A549 (cell line): Measurements from ENCODE around the gene CACNA1C. TPM values are rescaled to one million over a fixed set of nuclear protein-coding genes. Genes with fewer than 3 reads are reported as not detected.

Source experiments
- ATAC-seq, 2 experiments: fragments of 200-7000 bp in 1 of 2; fragments of >200 bp in 1 of 2; cut with Nextera tagmentation in 1 of 2; cut with Tn5 transposase in 1 of 2; 3 replicates each; pipeline versions ENCODE4 v1.8.0 to v1.9.1; 2018 to 2020; ENCODE audit warnings: mild to moderate bottlenecking in 1 of 2, moderate library complexity in 1 of 2
- CTCF ChIA-PET: fragments of 300-600 bp; sonication (Branson Sonifier 250); formaldehyde crosslinking; extraction: SDS; loops from one replicate; lab custom pipeline; 2021; ENCODE audit warnings: antibody characterized with exemption, inconsistent platforms; lab: Yijun Ruan, JAX
- POLR2A ChIA-PET: fragments of 350-600 bp; formaldehyde crosslinking; extraction: SDS; loops from one replicate; lab custom pipeline; 2021; ENCODE audit warnings: antibody characterized with exemption, inconsistent platforms; lab: Yijun Ruan, JAX
- DNase-seq, 2 experiments: peaks; one replicate each; pipeline versions ENCODE4 v3.0.0 to v3.0.0-alpha.2; 2011 to 2016; ENCODE audit warnings: low read depth in 1 of 2, low spot score in 1 of 2
- FAIRE-seq: peaks from 2 replicates; lab custom pipeline; 2011; peaks lifted over from hg19 to GRCh38; lab: Jason Lieb, UNC
- H3K27ac ChIP-seq, 2 experiments: fragments of >200 bp; sonication (Bioruptor Twin); formaldehyde crosslinking; 3 replicates each; pipeline ENCODE4 v1.5.1; 2016 to 2017
- H3K4me1 ChIP-seq: fragments of >200 bp; sonication (Bioruptor Twin); formaldehyde crosslinking; 3 replicates; pipeline ENCODE4 v1.6.1; 2016
- H3K4me2 ChIP-seq: fragments of >200 bp; sonication (Bioruptor Twin); formaldehyde crosslinking; 3 replicates; pipeline ENCODE4 v1.6.1; 2016
- H3K4me3 ChIP-seq: fragments of >200 bp; sonication (Bioruptor Twin); formaldehyde crosslinking; 3 replicates; pipeline ENCODE4 v1.5.1; 2016
- H3K9me3 ChIP-seq: fragments of >200 bp; sonication (Bioruptor Twin); formaldehyde crosslinking; 3 replicates; pipeline ENCODE4 v1.6.1; 2016
- ATOH8 ChIP-seq: fragments of 250-450 bp; sonication (Bioruptor Pico); IDR thresholded peaks from 2 replicates; pipeline ENCODE4 v1.5.0; 2020; ENCODE audit warnings: low read depth, mild to moderate bottlenecking, moderate library complexity
- CBX2 ChIP-seq: fragments of 200-600 bp; sonication (generic); IDR thresholded peaks from 2 replicates; pipeline ENCODE4 v1.6.1; 2016; ENCODE audit warnings: low read depth, mild to moderate bottlenecking, borderline replicate concordance
- CEBPB ChIP-seq, 2 experiments: fragments of >200 bp in 1 of 2; sonication (Bioruptor Twin) in 1 of 2; formaldehyde crosslinking in 1 of 2; IDR thresholded peaks; 2 replicates each; pipeline ENCODE4 v1.6.1; 2012 to 2016
- CHD2 ChIP-seq: fragments of 150-350 bp; IDR thresholded peaks from 2 replicates; pipeline ENCODE4 v1.6.1; 2014; ENCODE audit warnings: low read length; ENCODE audit not compliant: partially characterized antibody
- E2F6 ChIP-seq: IDR thresholded peaks from 2 replicates; pipeline ENCODE4 v1.6.1; 2012; ENCODE audit warnings: low read depth, borderline replicate concordance
- EP300 ChIP-seq, 2 experiments: fragments of >200 bp; sonication (Bioruptor Twin); formaldehyde crosslinking; IDR thresholded peaks; 2 replicates in 1 of 2; 3 replicates in 1 of 2; pipeline ENCODE4 v1.6.1; 2016 to 2017
- FOSB ChIP-seq: fragments of 250-450 bp; sonication (Bioruptor Pico); IDR thresholded peaks from 2 replicates; pipeline ENCODE4 v1.5.0; 2020; ENCODE audit warnings: mild to moderate bottlenecking, moderate library complexity
- HES2 ChIP-seq: fragments of >200 bp; sonication (Bioruptor Twin); formaldehyde crosslinking; IDR thresholded peaks from 2 replicates; pipeline ENCODE4 v1.6.1; 2016
- HOXA7 ChIP-seq: fragments of 250-450 bp; sonication (Bioruptor Pico); IDR thresholded peaks from 2 replicates; pipeline ENCODE4 v1.5.0; 2020; ENCODE audit warnings: mild to moderate bottlenecking, moderate library complexity
- HOXB5 ChIP-seq: fragments of 250-450 bp; sonication (Bioruptor Pico); IDR thresholded peaks from 2 replicates; pipeline ENCODE4 v1.5.0; 2020; ENCODE audit warnings: mild to moderate bottlenecking, moderate library complexity
- KDM1A ChIP-seq: fragments of 200-600 bp; sonication (generic); IDR thresholded peaks from 2 replicates; pipeline ENCODE4 v1.6.1; 2016; ENCODE audit warnings: low read depth, mild to moderate bottlenecking
- KDM5A ChIP-seq: fragments of 200-600 bp; sonication (generic); IDR thresholded peaks from 2 replicates; pipeline ENCODE4 v1.6.1; 2016; ENCODE audit warnings: antibody characterized with exemption, mild to moderate bottlenecking
- MAX ChIP-seq: IDR thresholded peaks from 2 replicates; pipeline ENCODE4 v1.6.1; 2012
- MYC ChIP-seq: IDR thresholded peaks from 2 replicates; pipeline ENCODE4 v1.6.1; 2012; ENCODE audit warnings: mild to moderate bottlenecking, inconsistent platforms, low read length, improper control_type of control experiment, borderline replicate concordance
- PHF8 ChIP-seq: fragments of 200-600 bp; sonication (generic); IDR thresholded peaks from 2 replicates; pipeline ENCODE4 v1.6.1; 2016; ENCODE audit warnings: low read depth, mild to moderate bottlenecking, antibody characterized with exemption, moderate library complexity, borderline replicate concordance
- POLR2AphosphoS2 ChIP-seq: conservative IDR thresholded peaks from 2 replicates; pipeline ENCODE4 v1.6.1; 2012; ENCODE audit warnings: low read length, improper control_type of control experiment, inconsistent platforms
- RAD21 ChIP-seq, 2 experiments: fragments of >200 bp in 1 of 2; sonication (Bioruptor Twin) in 1 of 2; formaldehyde crosslinking in 1 of 2; IDR thresholded peaks in 1 of 2; conservative IDR thresholded peaks in 1 of 2; 2 replicates in 1 of 2; 3 replicates in 1 of 2; pipeline ENCODE4 v1.6.1; 2012 to 2018; ENCODE audit warnings: inconsistent platforms in 1 of 2
- RARB ChIP-seq: fragments of 250-450 bp; sonication (Bioruptor Pico); IDR thresholded peaks from 2 replicates; pipeline ENCODE4 v1.8.0; 2021; ENCODE audit warnings: mild to moderate bottlenecking, moderate library complexity
- RFX5 ChIP-seq: fragments of 450-650 bp; IDR thresholded peaks from 2 replicates; pipeline ENCODE4 v1.7.1; 2014; ENCODE audit warnings: antibody characterized with exemption, mild to moderate bottlenecking, moderate library complexity
- SREBF2 ChIP-seq: fragments of 450-650 bp; IDR thresholded peaks from 2 replicates; pipeline ENCODE4 v1.6.1; 2014; ENCODE audit warnings: mild to moderate bottlenecking, moderate library complexity
- ZNF302 ChIP-seq: fragments of 250-450 bp; sonication (Bioruptor Pico); IDR thresholded peaks from 2 replicates; pipeline ENCODE4 v1.9.0; 2021; ENCODE audit warnings: inconsistent platforms, mild to moderate bottlenecking, moderate library complexity
- ZSCAN20 ChIP-seq: fragments of 250-450 bp; sonication (Bioruptor Pico); IDR thresholded peaks from 2 replicates; pipeline ENCODE4 v1.8.0; 2022; ENCODE audit warnings: mild to moderate bottlenecking, moderate library complexity
- WGBS: methylation state at CpG from one replicate; pipeline ENCODE4 v1.1.6; 2017; ENCODE audit errors: missing lambda C conversion rate; 5-methylcytosine and 5-hydroxymethylcytosine counted together
- polyA plus RNA-seq, 4 experiments: library from polyadenylated mRNA; depleted of rRNA in 3 of 4; stranded (reverse); fragments of >200 nt; fragmentation: RNase III in 1 of 4; extraction: RNeasy Plus Mini Kit Qiagen cat#74134 plus additional on column Dnase treatment in 1 of 4; gene quantifications; 2 replicates in 3 of 4; 3 replicates in 1 of 4; pipeline ENCODE4 v1.2.3, GENCODE V29; 2011 to 2017

Gene CACNA1C
- polyA plus RNA-seq, 2 of the 4 experiments (the other 2 are of a cell fraction), result not detected

- Histone ChIP-seq H3K4me2 (no peak overlapping the region), H3K27ac (no peak overlapping the region), H3K4me1 (no peaks in the 10 kb centered on the region), H3K9me3 (no peaks in the 10 kb centered on the region), H3K4me3 (no peak overlapping the region)
- WGBS, result 13% methylated on average over 19 of the region's 20 CpGs
- DNase-seq (no peak), ATAC-seq (no peak), FAIRE-seq (no peak)
- CTCF ChIA-PET, result interaction anchor here (1.4 kb wide), 1 partner anchor 19 kb away, joined by 4 read pairs; no protein-coding TSS in a partner anchor
- POLR2A ChIA-PET, result no interaction called here
- TF ChIP-seq HES2, result no peak
- TF ChIP-seq MYC, result no peak
- no peak for TF ChIP-seq EP300 (IDR thresholded peaks at IDR 0.05)
Measured at GRCh38 chr12:2376908-2377657, 324.3 kb downstream of the CACNA1C start.

- no peak for FAIRE-seq
- Histone ChIP-seq H3K4me2 (no peak overlapping the region), H3K27ac (no peak overlapping the region), H3K9me3 (no peaks in the 10 kb centered on the region), H3K4me1 (no peaks in the 10 kb centered on the region), H3K4me3 (no peak overlapping the region)
- POLR2A ChIA-PET, result no interaction called here
- TF ChIP-seq MYC (no peak), RAD21 (conservative IDR thresholded peaks at IDR 0.05 in 1 of 2, IDR thresholded peaks at IDR 0.05 in 1 of 2) (no peak), RFX5 (no peak), HOXA7 (CRISPR knock-in tag) (no peak), PHF8 (no peak), E2F6 (no peak), SREBF2 (no peak), ATOH8 (CRISPR knock-in tag) (no peak), KDM1A (no peak), KDM5A (no peak), POLR2AphosphoS2 (no peak), CHD2 (no peak), ZNF302 (CRISPR knock-in tag) (no peak), ZSCAN20 (CRISPR knock-in tag) (no peak), CBX2 (no peak), FOSB (CRISPR knock-in tag) (no peak), RARB (CRISPR knock-in tag) (no peak), MAX (no peak), HOXB5 (no peak), CEBPB (IDR thresholded peaks at IDR 0.05) (no peak)
- 31% methylated on average over 7 of the region's 7 CpGs for WGBS
- CTCF ChIA-PET, result interaction anchor here (1.4 to 1.7 kb wide), 3 partner anchors 17 to 19 kb away, joined by 4 to 6 read pairs (median 6); no protein-coding TSS in a partner anchor
- DNase-seq, result no peak
- ATAC-seq, result no peak
Measured at GRCh38 chr12:2378835-2379330, 326.1 kb downstream of the CACNA1C start.
